GM18909 (cell line): Measurements from ENCODE around the gene NTM.

Experiments
- ATAC-seq: cut with Tn5 transposase; IDR thresholded peaks from one replicate; pipeline ENCODE4 v1.9.1; 2021; ENCODE audit warnings: mild to moderate bottlenecking; ENCODE audit not compliant: unreplicated experiment, poor library complexity

Gene NTM

DNA sequence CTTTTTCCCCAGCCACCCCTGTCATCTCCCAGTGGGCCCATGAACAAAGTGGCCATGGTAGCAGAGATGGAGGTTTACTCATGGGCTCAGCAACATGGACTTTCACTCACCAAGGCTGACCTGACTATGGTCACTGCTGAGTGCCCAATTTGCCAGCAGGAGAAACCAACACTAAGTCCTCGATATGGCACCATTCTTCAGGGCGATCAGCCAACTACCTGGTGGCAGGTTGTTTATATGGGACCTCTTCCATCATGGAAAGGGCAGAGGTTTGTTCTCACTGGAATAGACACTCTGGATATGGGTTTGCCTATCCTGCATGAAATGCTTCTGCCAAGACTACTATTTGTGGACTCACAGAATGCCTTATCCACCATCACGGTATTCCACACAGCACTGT is 1009.1 kb downstream of the NTM start:
- ATAC-seq: no peak
